ENCODE data around the gene FRYL.
"Not testable (repeated sequence)": the region's sequence is repeated elsewhere in the genome, so short reads cannot be mapped to it uniquely, and the experiment has no call there.

The FRYL gene

DNA sequence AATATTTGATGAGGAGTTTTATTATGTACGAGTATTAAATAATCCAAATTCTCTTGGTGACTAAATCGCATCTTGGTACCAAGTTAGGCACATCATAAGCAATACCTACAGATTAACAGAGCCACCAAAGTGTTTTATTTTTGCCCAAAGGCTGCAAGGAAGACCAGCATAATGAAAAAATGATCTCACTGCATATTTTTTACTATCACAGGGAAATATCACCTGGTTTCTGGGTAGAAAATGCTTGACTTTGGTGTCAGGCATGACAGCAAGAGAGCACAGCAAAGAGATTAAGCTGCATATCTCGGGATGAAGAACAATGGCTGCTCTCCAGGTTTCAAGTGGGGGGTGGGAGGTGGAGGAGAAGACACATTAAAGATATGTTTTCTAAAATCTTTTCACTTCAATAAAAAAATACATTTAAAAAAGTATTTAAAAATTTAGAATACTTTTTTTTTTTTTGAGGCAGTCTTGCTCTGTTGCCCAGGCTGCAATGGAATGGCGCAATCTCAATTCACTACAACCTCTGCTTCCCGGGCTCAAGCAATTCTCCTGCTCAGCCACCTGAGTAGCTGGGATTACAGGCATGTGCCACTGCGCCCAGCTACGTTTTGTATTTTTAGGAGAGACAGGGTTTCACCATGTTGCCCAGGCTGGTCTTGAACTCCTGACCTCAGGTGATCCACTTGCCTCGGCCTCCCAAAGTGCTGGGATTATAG lies 86.1 kb downstream of the FRYL start:
- DNase-seq: no peak

DNA sequence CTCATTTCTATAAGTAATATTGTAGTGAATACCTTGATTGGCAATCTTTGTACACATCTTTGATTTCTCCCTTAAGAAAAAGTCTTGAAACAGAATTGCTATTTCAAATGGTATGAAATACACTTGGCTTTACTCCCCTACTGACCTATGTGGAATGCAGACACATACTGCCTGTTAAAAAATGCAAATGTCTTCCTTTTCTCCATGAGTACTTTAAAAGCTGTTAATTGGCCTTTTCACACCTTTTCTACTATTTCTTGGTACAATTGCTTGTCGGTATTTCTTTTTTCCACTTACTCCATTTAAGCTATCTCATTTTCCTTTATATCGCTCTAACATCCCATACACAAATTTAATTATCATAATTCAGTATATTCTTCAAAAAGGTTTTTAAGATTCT lies 87.2 kb downstream of the FRYL start:
- DNase-seq: no peak

DNA sequence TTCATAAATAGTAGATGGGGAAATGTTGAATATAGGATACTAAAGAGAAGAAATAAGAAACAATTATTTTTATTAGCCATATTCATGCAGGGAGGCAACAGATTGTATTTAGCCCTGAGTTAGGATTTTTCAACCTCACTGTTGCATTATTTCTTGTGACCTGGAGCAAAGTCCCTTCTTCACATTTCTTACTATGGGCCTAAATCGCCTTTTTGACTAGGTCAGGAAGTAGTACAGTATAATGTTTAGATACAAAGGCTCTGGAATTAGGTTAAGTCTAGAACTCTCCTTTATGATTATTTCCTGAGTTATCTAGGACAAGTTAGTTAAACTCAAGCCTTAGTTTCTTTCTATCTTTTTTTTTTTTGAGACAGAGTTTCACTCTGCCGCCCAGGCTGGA lies 88.0 kb downstream of the FRYL start:
- no peak for DNase-seq

DNA sequence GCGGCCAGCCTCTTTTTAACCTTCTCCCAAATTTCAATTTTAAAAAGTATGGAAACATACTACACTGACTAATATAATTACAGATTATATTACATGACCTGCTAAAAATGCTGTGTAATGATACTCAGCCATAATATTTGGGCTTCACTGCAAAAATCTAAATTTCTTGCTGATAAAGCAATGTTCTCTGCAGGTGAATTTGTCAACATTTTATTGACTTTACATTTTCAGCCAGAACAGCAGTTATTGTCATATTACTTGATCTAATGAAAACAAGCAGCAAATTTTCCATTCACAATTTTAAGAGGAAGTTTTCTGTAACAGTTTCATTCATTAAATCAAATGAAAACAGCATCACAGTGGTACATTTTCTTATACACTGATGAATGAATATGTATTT lies 91.1 kb downstream of the FRYL start:
- DNase-seq: no peak

DNA sequence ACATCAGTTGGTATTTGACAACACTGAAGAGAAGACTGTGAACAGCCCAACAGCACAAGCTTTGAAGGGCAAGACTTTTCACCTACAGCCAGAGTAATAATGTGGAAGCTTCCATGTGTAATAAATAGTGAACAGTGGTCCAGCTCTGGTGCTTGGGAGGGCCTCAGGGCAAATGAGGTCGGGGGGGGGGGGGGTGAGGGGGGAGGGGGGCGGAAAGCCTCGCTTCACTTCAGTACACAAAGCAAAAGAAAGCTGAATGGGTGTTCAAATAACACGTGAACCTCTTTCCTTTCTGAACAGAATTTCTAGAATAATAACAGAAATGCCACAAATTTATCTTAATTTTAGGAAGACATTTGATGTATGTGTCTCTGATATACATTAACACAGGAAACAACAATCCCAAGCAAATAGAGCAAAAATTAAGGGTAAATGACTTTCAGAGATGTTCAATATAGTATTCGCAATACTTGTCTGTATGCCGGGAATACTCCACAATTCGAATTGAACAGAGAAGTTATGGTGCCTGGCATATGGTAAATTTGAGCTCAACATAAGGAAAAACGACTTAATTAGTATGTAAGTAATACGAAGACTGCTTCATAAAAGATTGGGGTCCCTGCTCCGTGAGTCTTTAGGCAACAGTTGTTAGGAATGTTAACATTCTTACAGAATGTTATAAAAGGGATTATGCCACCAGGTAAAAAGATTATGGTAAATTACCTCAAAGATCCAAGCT lies 92.6 kb downstream of the FRYL start:
- DNase-seq: no peak

DNA sequence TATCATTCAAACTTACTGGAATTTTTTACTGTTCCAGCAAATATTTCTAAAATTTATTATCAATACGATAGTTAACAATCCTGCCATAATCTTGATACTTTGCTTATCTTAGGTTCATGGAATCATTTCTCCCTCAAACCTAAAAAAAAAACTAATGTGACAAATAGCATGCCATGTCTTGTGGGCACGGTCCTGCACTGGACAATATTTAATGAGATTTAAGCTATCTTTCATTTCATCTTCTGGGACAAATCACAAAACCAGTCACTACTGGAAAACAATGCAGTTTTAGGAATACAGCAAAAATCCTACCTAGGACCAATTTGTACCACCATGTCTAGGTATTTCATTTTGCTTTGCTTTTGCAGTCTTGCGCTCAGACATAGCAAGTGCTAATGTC lies 93.7 kb downstream of the FRYL start:
- DNase-seq: no peak

DNA sequence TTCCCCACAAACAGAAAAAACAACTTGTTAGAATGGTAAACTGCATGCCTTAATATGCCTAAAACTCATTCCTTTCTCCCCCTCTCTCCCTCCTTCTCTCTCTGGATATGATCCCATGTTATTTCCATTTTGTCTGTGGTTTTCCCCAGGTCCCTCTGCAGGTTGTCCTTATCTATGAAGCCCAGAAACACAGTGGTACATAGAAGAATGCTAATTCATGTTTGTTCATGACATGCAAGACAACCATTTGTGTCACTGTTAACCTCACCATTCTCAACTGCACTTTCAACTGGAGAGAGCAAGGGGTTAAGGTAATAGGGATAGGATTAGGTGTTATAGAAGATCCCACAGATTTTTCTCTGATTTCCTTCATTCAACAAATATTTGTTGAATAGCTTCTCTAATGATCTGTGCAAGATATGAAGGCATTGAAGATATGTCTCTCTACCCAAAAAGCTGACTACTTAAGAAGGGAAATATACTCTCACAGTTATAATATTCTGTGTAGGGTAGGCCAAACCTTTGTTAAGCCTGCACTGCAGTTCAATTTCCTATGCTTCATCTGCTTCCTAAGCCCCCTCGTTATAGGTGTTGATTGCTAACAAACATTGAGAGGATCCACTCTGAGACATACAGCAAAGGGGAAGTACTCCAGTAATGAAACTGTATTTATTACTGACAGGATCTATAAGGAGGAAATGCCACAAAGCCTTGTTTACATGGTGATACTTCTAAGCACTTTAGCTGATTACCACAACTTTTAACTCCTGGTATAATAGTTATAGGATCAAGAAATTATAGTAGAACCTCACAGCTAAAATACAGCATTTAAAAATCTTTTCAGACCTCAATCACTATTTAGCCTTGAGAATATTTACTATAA lies 96.1 kb downstream of the FRYL start:
- DNase-seq: no peak

DNA sequence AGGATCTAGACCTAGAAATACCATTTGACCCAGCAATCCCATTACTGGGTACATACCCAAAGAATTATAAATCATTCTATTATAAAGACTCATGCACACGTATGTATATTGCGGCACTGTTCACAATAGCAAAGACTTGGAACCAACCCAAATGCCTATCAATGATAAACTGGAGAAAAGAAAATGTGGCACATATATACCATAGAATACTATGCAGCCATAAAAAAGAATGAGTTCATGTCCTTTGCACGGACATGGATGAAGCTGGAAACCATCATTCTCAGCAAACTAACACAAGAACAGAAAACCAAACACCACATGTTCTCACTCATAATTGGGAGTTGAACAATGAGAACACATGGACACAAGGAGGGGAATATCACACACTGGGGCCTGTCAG lies 97.2 kb downstream of the FRYL start:
- not testable (repeated sequence) for DNase-seq

DNA sequence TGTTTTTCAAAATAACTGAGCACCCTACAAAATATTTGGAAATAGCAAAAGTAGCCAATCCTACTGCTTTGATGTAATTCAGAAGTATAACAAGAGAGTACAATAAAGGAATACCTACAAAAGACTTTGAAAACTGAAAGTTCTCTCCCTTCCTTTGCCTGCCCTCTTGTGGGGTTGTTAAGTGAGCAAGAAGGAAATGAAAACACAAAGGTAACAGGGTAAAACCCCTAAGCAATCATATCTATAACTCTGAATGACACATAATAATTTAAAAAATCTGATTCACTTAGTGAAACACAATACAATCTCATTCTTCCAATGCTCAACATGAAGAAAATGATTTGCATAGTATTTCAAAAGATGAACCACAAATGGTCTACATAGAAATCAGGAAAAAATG lies 98.2 kb downstream of the FRYL start:
- peak; percentile 24 for DNase-seq

DNA sequence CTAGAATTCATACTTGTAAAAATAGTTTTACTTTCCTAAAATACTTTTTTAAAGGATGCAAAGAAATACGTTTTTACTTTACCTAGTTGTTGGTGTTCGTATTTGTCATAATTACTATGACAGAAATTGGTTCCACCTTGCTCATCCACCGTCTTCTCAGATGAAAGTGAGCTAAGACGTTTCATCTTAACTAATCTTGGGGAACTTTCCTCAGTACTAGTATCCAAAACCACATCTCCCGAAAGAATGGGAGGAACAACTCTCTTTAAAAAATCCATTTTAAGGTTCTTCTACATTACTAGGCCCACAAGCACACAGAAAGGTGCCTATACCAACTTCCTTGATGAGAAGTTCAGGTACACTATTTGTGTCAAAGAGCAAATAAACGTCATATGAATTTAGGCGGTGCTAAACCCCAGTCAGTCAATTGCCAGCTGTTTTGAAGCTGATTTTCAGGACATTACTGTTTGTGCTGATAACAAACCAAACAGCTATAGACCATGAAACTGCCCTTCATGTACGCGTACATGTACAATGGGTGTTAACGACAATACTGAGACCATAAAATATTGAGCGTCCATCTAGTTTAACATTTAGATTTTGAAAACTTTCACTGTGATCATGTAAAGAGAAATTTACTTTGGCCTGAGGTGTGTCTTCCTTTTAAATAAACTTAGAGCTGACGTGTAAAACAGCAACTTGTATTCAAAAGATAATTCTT lies 99.1 kb downstream of the FRYL start:
- no peak for DNase-seq

DNA sequence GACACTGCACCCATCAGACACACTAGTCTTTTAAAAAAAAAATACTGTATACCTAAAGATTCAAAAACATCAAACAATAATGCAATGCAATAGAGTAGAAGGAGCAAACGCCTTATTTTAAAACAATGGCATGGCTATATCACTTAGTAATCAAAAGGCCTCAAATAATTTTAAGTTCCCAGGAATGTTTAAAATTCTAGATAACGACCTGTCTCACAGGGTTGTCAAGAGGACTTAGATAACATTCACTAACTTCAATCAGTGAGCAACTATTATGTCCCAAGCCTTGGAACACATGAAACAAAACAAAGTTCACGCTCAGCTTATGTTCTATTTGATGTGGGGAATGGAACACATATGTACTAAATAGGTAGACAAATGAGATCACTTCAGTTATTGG lies 106.5 kb downstream of the FRYL start:
- DNase-seq: no peak

DNA sequence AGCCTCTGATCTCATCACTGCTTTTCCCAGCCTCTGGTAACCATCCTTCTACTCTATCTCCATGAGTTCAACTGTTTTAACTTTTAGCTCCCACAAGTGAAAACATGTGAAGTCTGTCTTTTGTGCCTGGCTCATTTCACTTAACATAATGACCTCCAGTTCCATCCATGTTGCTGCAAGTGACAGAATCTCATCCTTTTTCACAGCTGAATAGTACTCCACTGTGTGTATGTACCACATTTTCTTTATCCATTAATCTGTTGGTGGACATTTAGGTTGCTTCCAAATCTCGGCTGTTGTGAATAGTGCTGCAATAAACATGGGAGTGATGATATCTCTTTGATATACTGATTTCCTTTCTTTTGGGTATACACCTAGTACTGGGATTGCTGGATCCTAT lies 109.5 kb downstream of the FRYL start:
- no peak for DNase-seq

DNA sequence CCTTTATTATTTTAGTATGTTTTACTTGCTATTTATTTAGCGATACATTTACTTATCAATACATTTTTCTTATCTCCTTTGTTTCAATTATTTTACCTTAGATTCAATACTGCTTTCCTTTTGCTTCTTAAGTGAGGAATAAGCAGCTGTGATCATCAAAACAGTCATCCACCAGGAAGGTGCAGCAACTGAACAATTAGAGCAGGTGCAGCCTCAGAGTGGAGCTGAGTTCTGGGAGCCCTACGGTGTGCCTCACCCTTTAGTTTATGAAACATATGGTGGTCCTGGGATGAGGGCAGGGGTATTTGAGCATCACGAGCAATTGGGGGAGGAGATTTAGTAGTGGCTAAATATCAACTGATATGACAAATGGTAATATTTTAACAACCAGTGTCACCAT lies 111.0 kb downstream of the FRYL start:
- no peak for DNase-seq

DNA sequence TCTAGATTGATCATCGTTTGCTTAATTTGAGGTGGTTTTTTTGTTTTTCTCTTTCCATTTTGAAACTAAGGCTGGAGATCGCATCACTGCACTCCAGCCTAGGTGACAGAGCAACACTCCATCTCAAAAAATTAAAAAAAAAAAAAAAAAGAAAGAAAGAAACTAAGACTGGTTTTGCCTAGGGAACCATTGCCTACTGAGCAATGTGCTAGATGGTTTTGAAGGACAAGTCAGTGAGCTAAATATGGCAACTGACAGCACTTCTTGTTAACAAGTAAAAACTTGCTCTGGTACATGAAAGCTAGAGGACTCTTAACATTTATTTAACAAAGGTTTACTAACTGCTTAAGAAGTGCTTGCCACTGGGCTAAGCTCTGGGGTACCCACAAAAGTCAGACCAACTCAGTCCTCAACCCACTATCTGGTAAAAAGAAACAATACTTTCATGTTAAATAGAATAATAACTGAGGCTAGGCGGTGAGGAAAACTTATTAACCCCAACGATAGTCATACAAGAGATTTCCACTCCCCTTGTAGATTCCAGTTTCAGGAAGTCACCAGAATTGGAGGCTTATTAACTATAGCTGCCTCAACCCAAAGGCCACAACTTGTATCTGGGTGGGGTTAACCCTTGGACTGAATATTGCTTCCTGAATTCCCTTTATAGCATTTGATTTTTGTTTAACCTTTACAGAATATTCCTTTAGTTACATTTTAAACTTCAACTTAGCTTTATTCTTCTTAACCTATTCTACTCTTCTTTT lies 111.6 kb downstream of the FRYL start:
- DNase-seq: no peak

DNA sequence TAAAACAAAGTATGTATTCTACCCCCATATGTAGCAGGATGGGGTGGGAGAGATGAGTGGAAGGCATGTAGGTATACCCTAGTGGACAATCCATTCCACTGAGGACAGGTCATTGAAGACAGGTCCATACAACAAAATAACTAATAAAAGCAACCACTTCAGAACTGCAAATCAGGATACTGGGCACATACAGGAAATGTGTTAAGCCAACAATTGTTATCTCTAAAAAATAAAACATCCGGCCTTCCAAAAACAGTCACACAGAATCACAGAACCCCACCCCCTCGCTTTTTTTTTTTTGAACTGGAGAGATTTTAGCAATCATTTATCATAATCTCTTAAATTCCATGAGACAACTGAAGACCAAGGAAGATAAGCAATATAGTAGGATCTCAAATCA lies 112.9 kb downstream of the FRYL start:
- no peak for DNase-seq

DNA sequence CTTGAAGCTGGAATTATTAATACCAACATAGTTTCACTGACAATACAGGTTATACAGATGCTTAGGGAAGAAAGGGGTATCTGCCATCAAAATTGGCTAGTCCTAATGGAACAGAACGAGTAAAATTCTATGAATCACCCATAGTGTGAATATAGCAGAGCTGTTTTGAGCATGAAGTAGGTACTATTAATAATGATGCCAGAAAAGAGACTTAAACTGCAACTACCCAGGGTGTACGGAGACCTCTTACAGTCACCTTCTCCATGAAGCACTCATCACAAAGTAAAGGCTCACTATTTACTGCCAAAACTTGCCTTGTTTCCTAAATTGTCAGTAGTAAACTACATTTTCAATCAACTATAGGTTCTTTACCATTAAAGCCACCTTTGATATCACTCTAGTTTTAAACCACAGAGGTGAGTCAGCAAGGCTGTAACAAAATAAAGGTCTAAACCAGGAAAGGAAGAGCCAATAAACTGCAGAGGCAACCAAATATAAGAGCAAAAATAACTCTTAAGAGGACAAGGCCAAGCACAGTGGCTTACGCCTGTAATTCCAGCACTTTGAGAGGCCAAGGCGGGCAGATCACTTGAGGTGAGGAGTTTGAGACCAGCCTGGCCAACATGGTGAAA lies 114.4 kb downstream of the FRYL start:
- no peak for DNase-seq

DNA sequence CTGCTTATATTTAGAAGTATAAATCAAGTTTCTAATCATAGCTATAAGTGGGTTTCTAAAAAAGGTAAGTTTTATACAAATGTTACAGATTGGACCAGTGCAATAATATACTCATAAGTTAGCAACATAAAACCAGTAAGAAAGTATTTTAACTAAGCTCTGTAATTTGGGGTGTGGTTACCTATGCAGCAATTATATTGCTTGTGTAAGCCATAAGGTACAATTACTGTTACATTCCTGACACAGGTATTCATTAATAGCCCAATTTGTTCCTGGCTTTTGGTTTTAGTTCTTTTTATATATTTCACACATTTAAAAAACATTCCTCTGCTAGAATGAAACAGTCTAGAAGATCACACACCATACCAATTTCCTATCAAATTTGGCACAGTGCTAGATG lies 115.1 kb downstream of the FRYL start:
- DNase-seq: no peak

DNA sequence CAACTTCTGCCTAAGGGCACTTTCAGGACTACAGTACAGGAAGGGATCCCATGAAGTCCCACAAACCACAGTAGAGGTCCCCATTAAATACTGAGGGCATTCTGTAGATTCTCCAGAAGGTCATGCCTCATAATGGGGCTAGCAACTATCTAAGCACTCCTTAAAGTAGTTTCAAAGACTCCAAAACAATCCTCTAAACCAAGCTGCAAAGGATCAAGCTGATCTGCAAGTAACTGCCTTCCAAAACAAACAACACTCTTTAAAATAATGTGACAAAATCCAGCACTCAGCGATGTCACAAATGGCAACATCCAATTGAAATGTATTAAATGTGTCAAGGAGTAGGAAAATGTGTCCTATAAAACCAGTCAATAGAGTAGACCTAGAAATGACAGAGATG lies 118.7 kb downstream of the FRYL start:
- no peak for DNase-seq

DNA sequence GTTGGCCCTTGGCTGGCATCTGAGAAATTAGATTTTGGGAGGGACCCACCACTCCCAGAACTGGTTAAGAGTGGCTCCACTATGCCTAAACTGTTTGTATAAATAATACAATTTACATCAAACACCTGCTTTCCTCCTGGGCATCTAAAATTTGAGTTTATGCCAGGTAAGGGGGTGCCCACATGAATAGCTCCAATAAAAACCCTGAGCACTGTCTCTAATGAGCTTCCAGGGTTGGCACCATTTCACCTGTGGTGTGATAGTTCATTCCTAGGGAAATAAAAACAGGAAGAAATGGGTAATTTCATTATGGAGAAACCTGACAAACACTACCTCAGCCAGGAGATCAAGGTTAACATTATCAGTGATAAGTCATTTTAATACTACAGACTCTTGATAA lies 119.7 kb downstream of the FRYL start:
- DNase-seq: no peak

DNA sequence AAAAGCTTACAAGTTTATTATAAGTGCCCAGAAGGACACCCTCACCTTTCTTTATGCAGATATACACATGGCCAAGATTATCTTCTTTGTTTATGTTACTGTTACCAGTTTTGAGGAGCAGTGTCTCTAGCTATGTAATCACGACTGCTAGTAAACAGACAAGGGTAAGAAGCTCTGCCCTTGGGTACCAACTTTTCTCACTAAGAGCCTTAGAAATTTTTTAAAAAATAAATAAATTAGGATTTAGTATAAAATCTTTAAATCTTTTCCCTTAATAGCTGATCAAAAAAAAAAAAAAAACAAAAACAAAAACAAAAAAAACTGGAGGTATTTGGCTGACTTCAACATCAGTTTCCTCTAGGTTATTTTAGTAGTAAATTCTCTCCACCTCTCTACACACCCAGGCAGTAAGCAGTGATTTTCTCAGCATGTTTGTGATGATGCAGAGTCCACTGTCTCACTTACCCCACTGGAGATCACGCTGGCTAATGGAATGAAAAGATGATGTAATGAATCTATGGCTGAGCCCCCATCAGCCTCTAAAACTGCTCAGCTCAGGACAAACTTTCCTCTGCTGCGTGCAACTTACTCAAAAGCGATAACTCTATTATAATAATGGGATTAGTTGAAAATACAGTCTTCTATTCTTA lies 125.9 kb downstream of the FRYL start:
- no peak for DNase-seq

All from kidney glomerular epithelial cell (primary cell).